Measurements from ENCODE around the gene PRSS21. TPM values are rescaled to one million over a fixed set of nuclear protein-coding genes. Genes with fewer than 3 reads are reported as not detected.

PRSS21 gene
- total and polyA plus RNA-seq, 4 donors, result 0.18 to 1.0 (median 0.26) TPM; not detected in 1

DNA sequence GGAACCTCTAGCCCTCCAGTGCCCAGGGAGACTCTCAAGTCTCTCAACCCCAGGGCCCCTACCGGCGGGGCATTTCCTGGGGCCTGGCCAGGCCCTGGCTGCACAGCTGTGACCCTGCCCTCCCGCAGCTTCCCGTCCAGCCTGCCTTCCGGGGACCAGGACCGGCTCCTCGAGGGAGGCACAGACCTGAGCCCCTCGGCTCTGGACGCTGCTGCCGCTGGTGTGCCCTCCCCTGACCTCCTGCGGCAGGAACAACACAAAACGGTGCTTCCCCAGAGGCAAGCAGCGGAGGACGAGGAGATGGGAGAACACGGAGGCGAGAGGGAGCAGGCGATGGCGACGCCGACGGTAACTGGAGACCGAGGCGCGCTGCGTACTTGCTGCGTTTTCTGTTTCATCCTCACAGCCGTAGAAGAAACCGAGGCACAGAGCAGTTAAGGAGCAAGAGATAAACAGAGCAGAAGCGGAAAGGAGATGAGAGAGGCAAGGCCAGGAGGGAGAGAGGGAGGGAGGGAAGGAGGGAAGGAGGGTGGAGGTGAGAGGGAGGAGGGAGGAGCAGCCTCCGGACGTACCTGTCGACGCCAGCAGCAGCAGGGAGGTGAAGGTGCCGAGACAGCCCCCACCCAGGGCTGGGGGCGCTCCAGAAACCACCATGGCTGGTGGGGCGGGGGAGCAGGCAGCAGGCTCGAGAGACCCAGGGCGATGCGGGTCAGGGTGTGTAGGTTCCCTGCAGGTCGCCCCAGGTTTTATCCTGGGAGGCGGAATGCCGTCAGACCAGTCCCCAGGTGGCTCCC is 40.6 kb downstream of the PRSS21 start, which contains the start of gene PRSS22:
Gene PRSS22, minus strand, starts transcription at position 720 of the 794 bp plus-strand sequence. Its CDS starts 66 bp downstream, at position 654.
- WGBS, result 9% methylated on average over 42 of the region's 42 CpGs
- Histone ChIP-seq H3K27me3 (ENCODE audit: control insufficient read depth in 4 of 4, insufficient read depth in 4 of 4, low read length in 3 of 4) (peaks cover 0 to 2% (median 0%) of the 10 kb centered on the region in 4 donors), H3K9ac (ENCODE audit: low read depth in 1 of 2, low read length in 2 of 2) (no peak within 1 kb of the TSS), H3K9me3 (ENCODE audit: control insufficient read depth in 4 of 4, low read length in 3 of 4) (peaks cover 0 to 15% (median under 1%) of the 10 kb centered on the region in 4 donors), H3K4me3 (ENCODE audit: low read depth in 1 of 3, low read length in 3 of 3) (no peak within 1 kb of the TSS), H3K4me1 (ENCODE audit: control insufficient read depth in 4 of 4, insufficient read depth in 4 of 4, low read length in 3 of 4) (peaks cover 0 to 5% (median under 1%) of the 10 kb centered on the region in 4 donors), H3K27ac (ENCODE audit: low read depth in 1 of 2, low read length in 2 of 2) (peak within 1 kb of the TSS in 1 of 2 donors; percentile 22), H3K36me3 (ENCODE audit: control insufficient read depth in 4 of 4, insufficient read depth in 3 of 4, low read depth in 1 of 4, low read length in 3 of 4) (no peaks in the 10 kb centered on the region)
- TF ChIP-seq YY1 (IDR thresholded peaks at IDR 0.05) (no peak), EGR1 (IDR thresholded peaks at IDR 0.05; ENCODE audit: low read depth in 2 of 2) (no peak), NR2F2 (IDR thresholded peaks at IDR 0.05) (no peak), HNF4A (conservative IDR thresholded peaks at IDR 0.05) (no peak), HNF4G (IDR thresholded peaks at IDR 0.05) (no peak)
- TF ChIP-seq, protein P1, sequence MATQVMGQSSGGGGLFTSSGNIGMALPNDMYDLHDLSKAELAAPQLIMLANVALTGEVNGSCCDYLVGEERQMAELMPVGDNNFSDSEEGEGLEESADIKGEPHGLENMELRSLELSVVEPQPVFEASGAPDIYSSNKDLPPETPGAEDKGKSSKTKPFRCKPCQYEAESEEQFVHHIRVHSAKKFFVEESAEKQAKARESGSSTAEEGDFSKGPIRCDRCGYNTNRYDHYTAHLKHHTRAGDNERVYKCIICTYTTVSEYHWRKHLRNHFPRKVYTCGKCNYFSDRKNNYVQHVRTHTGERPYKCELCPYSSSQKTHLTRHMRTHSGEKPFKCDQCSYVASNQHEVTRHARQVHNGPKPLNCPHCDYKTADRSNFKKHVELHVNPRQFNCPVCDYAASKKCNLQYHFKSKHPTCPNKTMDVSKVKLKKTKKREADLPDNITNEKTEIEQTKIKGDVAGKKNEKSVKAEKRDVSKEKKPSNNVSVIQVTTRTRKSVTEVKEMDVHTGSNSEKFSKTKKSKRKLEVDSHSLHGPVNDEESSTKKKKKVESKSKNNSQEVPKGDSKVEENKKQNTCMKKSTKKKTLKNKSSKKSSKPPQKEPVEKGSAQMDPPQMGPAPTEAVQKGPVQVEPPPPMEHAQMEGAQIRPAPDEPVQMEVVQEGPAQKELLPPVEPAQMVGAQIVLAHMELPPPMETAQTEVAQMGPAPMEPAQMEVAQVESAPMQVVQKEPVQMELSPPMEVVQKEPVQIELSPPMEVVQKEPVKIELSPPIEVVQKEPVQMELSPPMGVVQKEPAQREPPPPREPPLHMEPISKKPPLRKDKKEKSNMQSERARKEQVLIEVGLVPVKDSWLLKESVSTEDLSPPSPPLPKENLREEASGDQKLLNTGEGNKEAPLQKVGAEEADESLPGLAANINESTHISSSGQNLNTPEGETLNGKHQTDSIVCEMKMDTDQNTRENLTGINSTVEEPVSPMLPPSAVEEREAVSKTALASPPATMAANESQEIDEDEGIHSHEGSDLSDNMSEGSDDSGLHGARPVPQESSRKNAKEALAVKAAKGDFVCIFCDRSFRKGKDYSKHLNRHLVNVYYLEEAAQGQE (IDR thresholded peaks at IDR 0.05), result no peak
- TF ChIP-seq, protein P2, sequence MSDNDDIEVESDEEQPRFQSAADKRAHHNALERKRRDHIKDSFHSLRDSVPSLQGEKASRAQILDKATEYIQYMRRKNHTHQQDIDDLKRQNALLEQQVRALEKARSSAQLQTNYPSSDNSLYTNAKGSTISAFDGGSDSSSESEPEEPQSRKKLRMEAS (IDR thresholded peaks at IDR 0.05), result no peak
- TF ChIP-seq, protein P3, sequence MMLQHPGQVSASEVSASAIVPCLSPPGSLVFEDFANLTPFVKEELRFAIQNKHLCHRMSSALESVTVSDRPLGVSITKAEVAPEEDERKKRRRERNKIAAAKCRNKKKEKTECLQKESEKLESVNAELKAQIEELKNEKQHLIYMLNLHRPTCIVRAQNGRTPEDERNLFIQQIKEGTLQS (IDR thresholded peaks at IDR 0.05), result no peak
- no peak for DNase-seq (ENCODE audit: low spot score)

DNA sequence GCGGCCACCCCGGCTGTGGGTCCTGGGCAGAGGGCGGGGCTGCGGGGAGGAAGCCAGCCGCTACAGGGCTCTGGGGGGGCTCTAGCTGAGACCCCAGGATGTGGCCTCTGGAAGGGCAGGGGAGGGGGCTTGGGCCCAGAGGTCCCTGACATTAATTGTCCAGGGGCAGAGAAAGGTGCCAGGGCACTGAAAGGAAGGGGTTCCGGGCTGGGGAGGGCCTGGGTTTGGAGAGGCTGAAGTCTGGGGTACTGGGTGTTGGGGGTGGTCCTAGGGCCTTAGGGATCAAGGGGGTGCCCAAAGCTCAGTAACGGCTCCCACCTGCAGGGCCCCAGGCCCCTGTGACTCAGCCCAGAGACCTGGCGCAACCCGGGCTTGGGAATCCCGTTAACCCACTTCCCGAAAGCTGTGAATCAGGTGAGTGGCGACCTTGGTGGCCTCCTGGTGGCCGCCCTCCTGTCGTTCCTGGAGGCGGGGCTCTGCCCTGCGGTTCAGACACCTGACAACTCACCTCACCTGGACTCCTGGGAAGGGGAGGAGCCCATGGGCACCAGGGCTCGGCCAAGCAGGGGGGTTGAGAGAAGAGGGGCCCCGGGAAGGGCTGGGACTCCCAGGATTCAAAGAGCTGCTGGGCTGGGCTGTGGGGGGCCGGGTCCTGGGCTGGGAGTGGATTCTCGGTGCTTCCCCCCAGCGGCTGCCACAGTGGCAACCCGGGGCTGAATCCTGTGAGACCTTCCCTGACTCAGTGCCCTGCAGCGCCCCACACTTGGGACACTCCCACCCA is 41.4 kb downstream of the PRSS21 start:
- H3K4me3 ChIP-seq (ENCODE audit: low read depth in 1 of 3, low read length in 3 of 3), result no peak overlapping the region
- 16% methylated on average over 23 of the region's 23 CpGs for WGBS
- no peak for DNase-seq (ENCODE audit: low spot score)
- H3K36me3 ChIP-seq (ENCODE audit: control insufficient read depth in 4 of 4, insufficient read depth in 3 of 4, low read depth in 1 of 4, low read length in 3 of 4), result no peaks in the 10 kb centered on the region
- peak overlapping the region in 1 of 2 donors; percentile 22 for H3K27ac ChIP-seq (ENCODE audit: low read depth in 1 of 2, low read length in 2 of 2)
- peaks cover 0 to 5% (median under 1%) of the 10 kb centered on the region in 4 donors for H3K4me1 ChIP-seq (ENCODE audit: control insufficient read depth in 4 of 4, insufficient read depth in 4 of 4, low read length in 3 of 4)
- TF ChIP-seq GABPA (IDR thresholded peaks at IDR 0.05 in 1 of 2, conservative IDR thresholded peaks at IDR 0.05 in 1 of 2) (no peak), TAF1 (conservative IDR thresholded peaks at IDR 0.05) (no peak), FOXA1 (IDR thresholded peaks at IDR 0.05) (no peak)
- TF ChIP-seq, protein P3 (IDR thresholded peaks at IDR 0.05), result no peak
- no peak overlapping the region for H3K9ac ChIP-seq (ENCODE audit: low read depth in 1 of 2, low read length in 2 of 2)
- peaks cover 0 to 2% (median 0%) of the 10 kb centered on the region in 4 donors for H3K27me3 ChIP-seq (ENCODE audit: control insufficient read depth in 4 of 4, insufficient read depth in 4 of 4, low read length in 3 of 4)
- H3K9me3 ChIP-seq (ENCODE audit: control insufficient read depth in 4 of 4, low read length in 3 of 4), result peaks cover 0 to 12% (median under 1%) of the 10 kb centered on the region in 4 donors

All from liver (tissue), 9 donors.